ENCODE measurements around the gene CACNA1C.

- TF ChIP-seq CTCF (conservative IDR thresholded peaks at IDR 0.05) (no peak), ZFX (IDR thresholded peaks at IDR 0.05) (no peak)
These were observed 343.7 kb downstream of the CACNA1C start for GRCh38 chr12:2396448-2396871.

Measured in C4-2B (cell line).